NK-92 (cell line): ENCODE results near the gene BTBD17.
"Not testable (repeated sequence)": the region's sequence is repeated elsewhere in the genome, so short reads cannot be mapped to it uniquely, and the experiment has no call there.

ENCODE experiments used
- DNase-seq: peaks from one replicate; lab custom pipeline; 2025; ENCODE audit not compliant: unreplicated experiment; lab: John Stamatoyannopoulos, UW

Gene BTBD17

GRCh38 chr17:74361230-74362068, at the start of gene BTBD17:
Gene BTBD17, minus strand, starts transcription at chr17:74361868. Its CDS starts 49 bp downstream, at chr17:74361819.
- DNase-seq: no peak

- no peak for DNase-seq
Measured at GRCh38 chr17:74410001-74410443, 48.4 kb upstream of the BTBD17 start.

GRCh38 chr17:74408815-74409214, 47.1 kb upstream of the BTBD17 start:
- no peak for DNase-seq

GRCh38 chr17:74408262-74408661, 46.6 kb upstream of the BTBD17 start:
- DNase-seq: no peak

GRCh38 chr17:74407384-74407783, 45.7 kb upstream of the BTBD17 start:
- DNase-seq: no peak

- not testable (repeated sequence) for DNase-seq
Measured at GRCh38 chr17:74405311-74405710, 43.6 kb upstream of the BTBD17 start.

GRCh38 chr17:74404789-74405188, 43.1 kb upstream of the BTBD17 start:
- no peak for DNase-seq

- no peak for DNase-seq
Measured at GRCh38 chr17:74404218-74404617, 42.5 kb upstream of the BTBD17 start.

GRCh38 chr17:74403512-74404137, 42.0 kb upstream of the BTBD17 start:
- DNase-seq: no peak

- DNase-seq: no peak
Measured at GRCh38 chr17:74402048-74402447, 40.4 kb upstream of the BTBD17 start.

- no peak for DNase-seq
Measured at GRCh38 chr17:74396567-74396966, 34.9 kb upstream of the BTBD17 start.

GRCh38 chr17:74394977-74395376, 33.3 kb upstream of the BTBD17 start:
- no peak for DNase-seq

GRCh38 chr17:74394275-74394950, 32.7 kb upstream of the BTBD17 start:
- no peak for DNase-seq

- DNase-seq: no peak
Measured at GRCh38 chr17:74393346-74393942, 31.8 kb upstream of the BTBD17 start.

- no peak for DNase-seq
Measured at GRCh38 chr17:74392848-74393247, 31.2 kb upstream of the BTBD17 start.

- DNase-seq: no peak
Measured at GRCh38 chr17:74391771-74392170, 30.1 kb upstream of the BTBD17 start.

GRCh38 chr17:74390680-74391653, 29.3 kb upstream of the BTBD17 start:
- DNase-seq: no peak

GRCh38 chr17:74389937-74390679, 28.4 kb upstream of the BTBD17 start:
- DNase-seq: no peak

- no peak for DNase-seq
Measured at GRCh38 chr17:74389084-74389753, 27.6 kb upstream of the BTBD17 start.
